Right ventricle myocardium superior (tissue), 1 donor: Measurements from ENCODE around the gene ARHGAP42. TPM values are rescaled to one million over a fixed set of nuclear protein-coding genes. Genes with fewer than 3 reads are reported as not detected.
A peak's percentile ranks its signal among the peaks of the same experiment; 100 is the strongest.

Experiments
- ATAC-seq: fragments of 200-7000 bp; cut with Tn5 transposase; one replicate; pipeline ENCODE4 v1.9.1; 2020; ENCODE audit warnings: mild to moderate bottlenecking; ENCODE audit not compliant: poor library complexity
- DNase-seq: peaks from one replicate; pipeline ENCODE4 v3.0.0-alpha.2; 2020
- intact Hi-C: fragments of 100-400 bp; cut with DNase I; formaldehyde crosslinking; loops from one replicate; pipeline ENCODE4 v1.11.2; 2022
- total RNA-seq: library from RNA; stranded (reverse); fragmentation: NEBNext Ultra II Directional; extraction: Animal tissue kit (Norgen Biotek cat#: 25700); gene quantifications from one replicate; pipeline ENCODE4 v1.2.1, GENCODE V29; 2021
- donor health status: DM: no; HTN: yes; CAD: no; lungs with severe emphysema.

The ARHGAP42 gene
- total RNA-seq, 1 donor from 2014 or later: 7.2 TPM

DNA sequence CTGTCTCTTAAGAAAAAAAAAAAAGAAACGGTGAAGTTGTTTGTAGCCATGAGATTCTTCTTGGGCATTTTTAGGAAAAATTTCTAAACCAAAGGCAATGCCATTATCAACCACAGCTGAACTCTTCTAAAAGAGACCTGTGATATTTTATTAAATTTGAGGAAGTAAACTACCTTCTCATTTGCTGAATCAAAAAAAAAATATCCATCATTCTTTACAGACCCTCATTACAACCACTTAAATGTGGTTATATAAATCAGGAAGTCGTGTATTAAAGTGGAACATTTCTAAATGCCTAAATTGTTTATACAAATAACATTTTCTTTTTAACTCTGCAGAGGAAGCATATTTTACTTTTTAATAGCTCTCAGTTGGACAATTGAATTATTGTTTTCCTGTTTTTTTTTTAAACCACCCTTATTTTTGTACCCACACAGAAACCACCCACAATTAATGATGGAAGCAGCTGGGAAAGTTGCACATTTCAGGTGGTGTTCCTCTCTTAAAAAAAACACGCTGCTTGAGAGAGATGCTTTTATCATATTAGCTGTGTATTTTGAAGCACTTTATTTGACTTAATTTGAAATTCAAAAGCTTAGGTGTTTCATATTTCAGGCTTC, 91.2 kb downstream of the ARHGAP42 start:
- intact Hi-C loops: no loop called here
- no peak for DNase-seq

DNA sequence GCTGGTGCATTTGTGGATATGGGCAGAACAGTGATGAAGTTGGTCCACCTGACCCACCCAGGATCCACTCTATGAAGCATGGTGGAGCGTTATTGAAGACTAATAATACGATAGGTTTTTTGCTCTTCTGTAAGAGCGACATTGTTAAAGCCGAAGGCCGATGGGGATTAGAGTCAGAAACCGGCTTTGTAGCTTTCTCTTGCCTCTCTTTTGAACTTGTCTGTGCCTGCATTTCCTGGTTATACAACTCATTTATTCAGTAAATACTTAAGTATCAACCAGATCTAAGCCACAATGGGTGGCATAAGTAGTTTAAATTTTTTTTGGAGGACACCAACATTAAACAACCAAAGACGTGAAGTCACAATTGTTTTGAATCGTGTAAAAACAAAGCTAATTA, 93.4 kb downstream of the ARHGAP42 start:
- DNase-seq (no peak), ATAC-seq (no peak)
- intact Hi-C loops: no loop called here

More for the DNA sequence above, 91.2 kb downstream of the ARHGAP42 start:
- no peak for ATAC-seq

DNA sequence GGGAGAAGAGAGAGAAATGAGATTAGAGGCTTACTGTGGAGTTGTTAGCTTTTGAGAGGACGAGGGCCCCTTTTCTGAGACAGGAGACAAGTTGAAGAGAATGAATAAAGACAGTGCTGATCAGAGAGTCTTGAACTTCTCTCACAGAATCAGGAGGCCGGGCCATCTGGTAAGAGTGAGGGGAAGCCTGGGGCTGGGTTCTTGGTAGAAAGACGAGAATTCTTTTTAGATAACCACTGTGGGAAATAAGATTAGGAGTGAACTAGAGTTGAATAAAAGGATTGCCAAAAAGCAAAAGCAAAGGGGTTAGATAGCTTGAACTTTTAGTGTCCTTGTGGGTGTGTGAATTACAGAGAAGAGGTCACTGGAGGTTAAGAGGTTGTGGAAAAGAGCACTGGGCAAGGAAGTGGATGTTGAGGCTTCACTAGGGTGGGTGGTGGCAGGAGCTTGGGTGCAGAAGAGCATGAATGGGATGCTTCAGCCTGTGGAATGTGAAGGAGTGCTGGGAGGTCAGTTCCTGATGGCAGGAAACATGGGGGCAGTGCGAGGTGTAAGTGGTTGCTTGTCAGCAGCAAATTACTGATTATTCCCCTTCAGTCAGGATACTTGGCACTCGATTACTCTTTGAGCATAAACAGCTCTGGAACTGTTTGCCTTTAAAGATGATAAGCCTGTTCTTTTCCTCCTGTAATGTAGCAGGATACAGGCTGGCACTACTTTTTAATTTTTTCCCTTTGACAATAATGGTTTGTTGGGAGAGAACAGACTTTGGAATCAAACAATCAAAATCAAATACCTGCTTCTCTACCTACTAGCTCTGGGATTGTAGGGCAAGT, 98.3 kb downstream of the ARHGAP42 start:
- intact Hi-C loops: no loop called here

DNA sequence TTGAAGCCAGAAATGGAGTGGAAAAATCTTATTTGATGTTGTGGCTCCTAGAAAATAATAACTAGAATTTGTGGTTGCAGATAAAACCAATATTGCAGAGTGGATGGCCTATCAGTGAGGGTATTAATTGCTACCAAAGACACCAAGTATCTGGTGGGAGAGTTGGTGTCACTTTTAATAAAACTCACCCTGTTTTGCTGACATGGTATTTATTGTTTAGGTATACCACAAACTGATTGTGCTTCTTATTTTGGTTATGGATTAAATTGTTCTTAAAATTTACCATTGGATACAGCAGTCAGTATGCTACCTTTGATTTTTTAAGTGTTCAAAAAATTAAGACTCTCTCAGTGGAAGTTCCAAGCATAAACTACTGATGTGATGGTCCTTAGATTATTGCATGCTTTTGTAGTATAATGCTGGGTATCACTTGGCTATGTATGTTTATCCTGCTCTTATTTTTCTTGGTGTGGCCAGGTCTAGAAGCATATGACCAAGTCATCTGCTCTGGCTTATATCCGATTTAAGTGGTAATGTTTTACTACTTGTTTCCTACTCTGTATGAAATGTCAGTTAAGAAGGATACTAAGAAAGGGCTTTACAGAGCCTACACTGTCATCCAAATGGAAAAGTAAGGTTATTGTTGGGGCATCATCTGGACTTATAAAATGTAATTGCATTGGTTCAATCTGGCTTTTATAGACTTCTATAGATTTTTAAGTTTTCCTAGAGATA, 101.6 kb downstream of the ARHGAP42 start:
- ATAC-seq: no peak
- no peak for DNase-seq
- intact Hi-C loops: no loop called here

More for the DNA sequence above, 98.3 kb downstream of the ARHGAP42 start:
- ATAC-seq (peak; percentile 92), DNase-seq (no peak)

DNA sequence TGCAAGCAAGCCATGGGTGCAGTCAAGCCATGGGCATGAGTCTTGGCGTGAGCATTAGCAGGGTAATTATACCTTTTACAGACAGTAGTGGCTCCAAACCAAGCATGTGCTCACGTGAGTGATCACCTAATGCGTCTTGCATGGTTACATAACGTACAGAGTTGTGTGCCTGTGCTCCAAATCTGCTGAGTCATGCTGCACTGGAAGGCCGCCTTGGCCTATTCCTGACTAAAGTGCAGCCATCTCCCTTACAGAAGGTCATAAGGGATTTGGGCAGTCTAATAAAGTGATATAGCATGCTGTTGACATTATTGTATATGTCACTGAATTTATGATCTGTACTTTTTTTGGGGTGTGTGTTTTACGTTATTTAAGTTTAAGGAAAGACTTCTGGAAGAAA, 102.4 kb downstream of the ARHGAP42 start:
- intact Hi-C loops: no loop called here
- DNase-seq (peak; percentile 43), ATAC-seq (peak; percentile 61)

DNA sequence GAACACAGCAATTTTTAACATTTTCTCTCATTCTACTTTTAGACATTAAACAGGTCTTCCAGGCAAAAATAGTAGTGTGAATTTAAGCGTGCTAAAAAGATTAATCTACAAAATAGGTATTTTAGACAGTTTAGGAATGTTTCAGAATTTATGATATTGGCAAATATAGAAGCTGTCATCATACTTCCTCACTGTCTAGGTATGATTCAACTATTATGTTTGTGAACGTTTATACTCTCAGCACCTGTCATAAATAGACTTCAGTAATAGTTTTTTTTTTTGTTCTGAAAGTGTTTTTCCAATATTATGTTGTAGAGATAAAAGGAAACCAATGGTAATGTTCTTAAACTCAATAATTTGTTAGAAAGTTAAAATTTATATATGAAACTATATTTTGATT, 103.0 kb downstream of the ARHGAP42 start:
- DNase-seq: no peak
- no peak for ATAC-seq
- intact Hi-C loops: no loop called here

DNA sequence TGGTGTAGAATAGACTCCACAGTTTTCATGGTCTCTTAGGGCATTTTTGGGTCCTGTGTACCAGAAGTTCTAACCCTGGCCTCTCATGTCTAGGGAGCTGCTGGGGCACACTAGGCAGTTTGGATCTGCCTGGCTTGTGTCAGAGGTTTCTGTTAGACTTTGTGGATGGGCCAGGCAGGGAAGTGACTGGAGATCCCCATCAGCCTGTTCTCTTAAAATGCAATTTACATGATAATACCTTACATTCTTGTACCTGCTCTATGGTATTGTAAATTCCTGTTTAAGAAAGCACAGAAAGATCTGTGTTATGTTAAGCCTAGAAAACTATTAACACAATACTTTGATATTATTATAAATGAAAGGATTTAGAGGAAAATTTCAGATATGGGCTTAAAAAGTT, 104.0 kb downstream of the ARHGAP42 start:
- intact Hi-C loops: no loop called here
- ATAC-seq (no peak), DNase-seq (no peak)

DNA sequence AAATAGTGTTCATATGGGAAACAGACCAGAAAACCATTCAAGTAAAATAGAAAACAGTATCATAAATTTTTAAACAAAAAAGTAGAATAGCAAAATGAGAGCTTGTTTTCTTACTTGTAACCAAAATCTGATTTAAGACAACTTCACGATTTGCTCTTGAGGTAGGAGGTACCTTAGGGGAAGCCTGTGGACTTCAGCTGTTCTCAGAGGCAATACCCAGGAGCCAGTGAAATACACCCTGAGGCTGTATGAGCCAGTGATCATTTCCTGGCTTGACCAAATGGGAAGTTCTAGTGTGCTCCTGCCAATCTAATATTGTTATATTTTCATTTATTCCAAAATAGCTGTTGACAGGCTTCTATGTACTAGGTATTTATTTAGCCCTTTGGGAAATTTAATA, 104.8 kb downstream of the ARHGAP42 start:
- ATAC-seq (peak; percentile 43), DNase-seq (no peak)
- intact Hi-C loops: no loop called here

DNA sequence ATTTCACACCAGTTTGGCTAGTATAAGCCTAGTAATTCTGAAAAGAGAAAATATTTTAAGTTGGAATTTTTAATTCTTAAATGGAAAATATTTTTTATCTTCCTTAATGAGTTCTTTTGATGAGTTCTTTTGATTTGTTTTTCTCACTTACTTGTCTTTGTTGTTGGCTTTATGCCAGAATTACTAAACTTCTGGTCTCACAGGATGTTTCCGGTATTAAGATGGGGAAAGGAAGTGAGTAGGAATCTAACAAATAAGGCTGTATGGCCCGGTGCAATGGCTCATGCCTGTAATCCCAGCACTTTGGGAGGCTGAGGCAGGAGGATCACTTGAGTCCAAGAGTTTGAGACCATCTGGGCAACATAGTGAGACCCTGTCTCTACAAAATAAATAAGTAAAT, 106.4 kb downstream of the ARHGAP42 start:
- ATAC-seq: no peak
- intact Hi-C loops: no loop called here
- no peak for DNase-seq

DNA sequence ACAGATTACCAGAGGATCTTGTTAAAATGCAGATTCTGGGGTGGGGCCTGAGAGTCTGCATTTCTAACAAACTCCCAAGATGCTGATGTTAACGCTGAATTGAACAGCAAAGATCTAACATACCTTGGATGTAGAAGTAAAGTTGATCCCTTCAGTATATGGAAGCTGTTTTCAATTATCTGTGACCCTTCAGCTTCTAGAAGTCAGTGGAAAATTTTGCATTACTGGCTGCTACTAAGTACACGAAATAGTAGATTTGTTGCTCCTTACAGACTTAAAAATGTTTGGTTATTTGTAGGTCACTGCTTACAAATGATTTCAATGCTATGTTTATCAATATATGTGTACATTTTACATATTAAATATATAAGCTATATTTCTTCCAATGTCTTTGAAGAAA, 107.4 kb downstream of the ARHGAP42 start:
- ATAC-seq (no peak), DNase-seq (no peak)
- intact Hi-C loops: no loop called here

DNA sequence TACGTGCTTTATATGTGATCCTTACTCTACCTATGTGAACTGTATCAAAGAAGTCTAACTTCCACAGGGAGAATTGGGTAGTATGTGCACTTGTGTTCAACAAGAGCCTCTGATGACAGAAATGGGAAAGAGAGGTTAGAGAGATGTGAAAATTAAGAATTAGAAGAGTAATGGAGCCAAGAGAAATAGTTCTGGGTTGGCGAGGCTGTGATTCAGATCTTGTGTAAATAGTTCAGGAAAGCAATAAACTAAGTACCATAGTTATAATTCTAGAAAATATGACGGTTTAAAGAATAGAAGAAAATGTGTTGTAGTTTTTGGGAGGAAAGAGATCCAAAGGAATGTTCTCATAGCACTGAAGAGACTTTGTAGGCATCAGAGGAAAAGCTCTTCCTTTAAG, 112.4 kb downstream of the ARHGAP42 start:
- ATAC-seq (no peak), DNase-seq (no peak)
- intact Hi-C loops: no loop called here

DNA sequence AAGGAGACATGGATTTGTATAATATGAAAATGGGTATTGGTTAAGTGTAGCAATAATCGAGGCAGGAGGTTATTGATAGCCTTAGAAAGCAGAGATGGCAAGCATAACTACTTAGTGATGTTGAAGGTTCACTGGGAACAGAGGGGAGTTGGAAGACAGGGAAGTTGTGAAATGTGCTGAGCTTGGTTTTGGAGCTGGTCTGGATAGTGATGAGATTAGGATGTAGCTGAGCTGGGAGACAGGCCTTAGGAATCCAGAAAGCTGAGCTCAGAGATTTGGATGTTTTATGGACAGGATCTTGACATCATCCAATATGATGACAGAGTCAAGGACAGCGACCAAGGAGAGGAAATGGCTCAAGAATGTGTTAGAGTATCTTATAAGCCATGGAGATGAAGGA, 113.1 kb downstream of the ARHGAP42 start:
- no peak for DNase-seq
- intact Hi-C loops: no loop called here
- no peak for ATAC-seq

DNA sequence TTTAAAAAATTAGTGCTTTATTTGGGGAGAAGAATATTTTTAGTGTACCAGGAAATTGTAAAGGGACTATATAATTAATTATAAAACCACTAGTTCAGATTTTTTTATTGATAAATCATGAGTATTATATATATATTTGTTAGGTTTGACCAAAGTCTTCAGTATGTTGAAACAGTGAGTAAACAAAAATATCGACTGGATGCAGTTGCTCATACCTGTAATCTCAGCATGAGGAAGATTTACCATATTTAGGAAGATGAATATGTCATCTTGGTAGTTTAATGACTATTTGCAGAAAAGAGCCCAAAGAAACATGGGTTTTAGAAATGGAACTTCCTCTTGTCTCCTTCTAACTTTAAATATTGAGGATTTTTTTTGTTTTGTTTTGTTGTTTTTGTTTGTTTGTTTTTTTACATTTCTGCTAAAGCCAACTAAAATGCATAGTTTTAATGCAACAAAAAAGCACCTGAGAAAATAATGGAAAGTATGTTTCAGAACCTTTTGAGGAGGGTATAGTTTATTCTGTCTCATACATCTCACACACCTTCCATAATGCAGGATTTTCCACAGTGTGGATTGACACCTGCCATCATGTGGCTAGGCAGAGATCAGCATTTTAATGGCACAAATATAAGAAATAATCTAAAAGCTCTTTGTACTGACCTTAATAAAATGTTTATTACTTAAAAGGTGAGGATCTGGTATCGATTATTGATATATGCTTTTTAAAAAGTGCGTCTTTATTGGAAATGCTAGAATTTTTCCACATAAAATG, 114.3 kb downstream of the ARHGAP42 start:
- ATAC-seq: no peak
- intact Hi-C loops: no loop called here
- no peak for DNase-seq

DNA sequence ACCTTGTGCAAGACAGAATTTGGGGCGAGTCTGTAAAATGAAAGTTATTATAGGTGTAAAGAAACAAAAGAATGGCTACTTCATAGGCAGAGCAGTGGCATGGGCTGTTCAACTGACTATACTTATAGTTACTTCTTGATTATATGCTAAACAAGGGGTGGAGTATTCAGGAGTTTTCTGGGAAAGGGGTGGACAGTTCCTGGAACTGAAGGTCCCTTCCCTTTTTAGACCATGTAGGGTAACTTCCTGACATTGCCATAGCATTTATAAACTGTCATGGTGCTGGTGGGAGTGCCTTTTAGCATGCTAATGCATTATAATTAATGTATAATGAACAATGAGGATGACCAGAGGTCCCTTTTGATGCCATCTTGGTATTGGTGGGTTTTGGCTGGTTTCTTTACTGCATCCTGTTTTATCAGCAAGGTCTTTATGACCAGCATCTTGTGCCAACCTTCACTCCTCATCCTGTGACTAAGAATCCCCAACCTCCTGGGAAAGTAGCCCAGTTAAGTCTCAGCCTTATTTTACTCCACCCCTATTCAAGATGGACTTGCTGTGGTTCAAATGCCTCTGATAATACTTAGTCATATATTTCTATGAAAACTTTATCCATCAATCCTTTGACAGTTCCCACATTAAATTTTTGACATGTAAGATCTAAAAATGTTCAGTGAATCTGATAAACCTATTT, 118.6 kb downstream of the ARHGAP42 start:
- DNase-seq: no peak
- intact Hi-C loops: no loop called here
- ATAC-seq: no peak

DNA sequence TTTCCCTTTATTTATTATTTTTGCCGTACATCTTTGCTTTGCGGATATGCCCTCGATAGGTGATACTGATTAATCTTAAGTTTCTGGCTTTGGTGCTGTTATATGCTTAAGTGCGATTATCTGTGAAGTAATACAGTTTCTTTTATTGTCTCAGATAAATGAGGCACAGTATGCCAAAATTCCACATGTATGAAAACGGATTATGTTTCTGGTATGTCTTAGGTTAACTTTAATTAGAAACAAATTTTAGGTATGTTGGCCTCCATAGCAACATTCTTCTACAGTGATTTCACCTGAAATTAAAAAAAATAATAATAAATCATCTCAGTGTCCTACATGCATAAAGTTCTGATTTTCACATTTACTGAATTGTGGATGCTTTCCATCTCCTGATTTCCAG, 119.2 kb downstream of the ARHGAP42 start:
- ATAC-seq (no peak), DNase-seq (no peak)
- intact Hi-C loops: no loop called here

DNA sequence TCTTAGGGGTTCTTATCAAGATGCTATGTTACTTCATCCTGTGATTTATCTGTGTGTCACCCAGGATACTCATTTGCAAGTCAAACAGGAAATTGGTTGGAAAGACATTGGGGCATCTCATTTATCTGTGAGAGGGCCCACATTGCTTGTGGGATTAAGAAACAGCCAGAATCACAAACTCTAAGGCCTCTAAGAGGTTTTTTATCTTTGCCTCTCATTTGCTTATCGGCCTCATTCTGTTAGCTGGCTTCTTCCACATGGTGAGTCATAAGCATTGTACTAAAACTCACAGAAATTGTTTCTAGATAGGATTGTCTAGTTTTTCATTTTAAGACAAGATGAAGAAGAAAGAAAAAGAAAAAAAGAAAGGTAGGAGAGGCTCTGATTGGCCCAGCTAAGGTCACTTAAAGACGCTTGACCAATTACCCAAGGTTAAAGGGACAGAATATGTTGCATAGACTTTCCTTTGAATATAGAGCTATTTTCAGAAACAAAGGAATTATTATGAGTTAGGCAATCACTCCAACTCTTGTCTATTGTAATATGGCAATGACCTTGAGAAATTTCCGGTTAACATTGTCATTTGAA, 121.9 kb downstream of the ARHGAP42 start:
- intact Hi-C loops: no loop called here
- ATAC-seq (peak; percentile 34), DNase-seq (no peak)

DNA sequence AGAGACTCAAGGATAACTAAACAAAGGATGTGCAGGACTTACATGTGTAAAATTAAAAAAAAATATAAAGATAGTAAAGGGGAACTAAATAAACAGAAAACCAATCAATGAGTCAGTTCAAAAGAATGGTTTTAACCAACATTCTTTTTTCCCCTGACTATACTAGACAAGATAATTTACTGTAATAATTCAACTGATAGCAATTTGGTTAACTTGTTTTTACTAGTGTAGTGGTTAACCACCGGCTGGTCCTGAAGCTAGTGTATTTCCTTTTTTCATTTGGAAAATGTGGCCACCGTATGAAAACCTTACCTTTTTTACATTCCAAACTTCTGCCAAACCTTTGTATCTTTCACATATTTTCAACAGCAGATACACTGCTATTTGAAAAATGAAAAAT, 123.1 kb downstream of the ARHGAP42 start:
- ATAC-seq (no peak), DNase-seq (no peak)
- intact Hi-C loops: no loop called here

DNA sequence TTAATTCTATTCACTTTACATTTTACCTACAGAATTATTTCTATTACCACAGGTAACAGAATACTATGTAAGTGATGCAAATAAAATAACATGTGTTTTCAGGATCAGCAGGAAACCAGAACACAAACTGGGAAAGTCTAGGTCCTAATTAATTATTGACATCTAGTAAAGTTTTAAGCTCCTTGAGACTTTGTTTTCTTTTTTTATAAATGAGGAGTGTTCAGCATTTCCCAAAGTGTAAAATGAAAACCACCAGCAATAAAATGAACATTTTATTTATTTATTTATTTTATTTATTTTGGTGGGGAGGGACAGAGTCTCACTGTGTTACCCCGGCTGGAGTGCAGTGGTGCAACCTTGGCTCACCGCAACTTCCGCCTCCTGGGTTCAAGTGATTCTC, 123.6 kb downstream of the ARHGAP42 start:
- DNase-seq (no peak), ATAC-seq (no peak)
- intact Hi-C loops: no loop called here
